ENCODE results near the gene CMTM5.

Gene CMTM5, protein sequence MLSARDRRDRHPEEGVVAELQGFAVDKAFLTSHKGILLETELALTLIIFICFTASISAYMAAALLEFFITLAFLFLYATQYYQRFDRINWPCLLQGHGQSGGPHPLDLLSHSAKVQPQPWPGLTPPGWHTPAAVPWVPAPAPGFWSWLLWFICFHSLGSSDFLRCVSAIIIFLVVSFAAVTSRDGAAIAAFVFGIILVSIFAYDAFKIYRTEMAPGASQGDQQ

DNA sequence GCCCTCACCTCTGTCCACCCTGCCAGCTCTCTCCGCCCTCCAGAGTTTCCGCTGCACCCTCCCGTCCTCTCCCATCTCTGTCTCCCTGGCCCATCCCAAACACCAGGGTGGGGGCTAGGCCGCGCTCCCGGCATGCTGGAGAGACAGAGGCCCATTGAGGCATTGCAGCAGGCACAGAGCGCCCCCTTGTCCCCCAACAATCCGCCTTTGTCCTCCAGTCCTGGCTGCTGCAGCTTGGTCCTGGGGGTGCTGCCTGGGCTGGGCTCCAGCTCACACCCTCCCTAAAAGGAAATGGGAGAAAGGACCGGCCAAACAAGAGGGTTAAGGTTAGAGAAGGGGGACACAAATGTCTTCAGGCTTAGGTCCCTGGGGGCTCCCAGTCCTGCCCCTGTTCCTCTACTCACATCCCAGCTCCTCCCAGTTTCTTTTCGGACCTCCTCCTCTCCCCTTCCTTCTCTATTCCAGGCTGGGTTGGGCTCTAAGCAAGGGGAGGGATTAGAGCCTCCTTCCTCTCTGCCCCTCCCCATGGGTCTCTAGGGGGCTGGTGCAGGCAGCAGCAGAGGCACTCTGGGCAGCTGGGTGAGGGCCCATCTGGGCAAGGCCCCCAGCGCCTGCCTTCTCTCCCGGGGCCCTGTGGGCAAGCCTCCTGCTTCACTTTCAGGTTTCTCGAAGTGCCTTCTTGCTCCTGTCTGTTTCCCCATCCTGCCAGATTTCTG is at the start of gene CMTM5:
TSS of gene CMTM5 (plus strand) at position 565 of the 716 bp plus-strand sequence. CDS start 206 bp downstream, outside the sequence.
- DNase-seq: no peak

DNA sequence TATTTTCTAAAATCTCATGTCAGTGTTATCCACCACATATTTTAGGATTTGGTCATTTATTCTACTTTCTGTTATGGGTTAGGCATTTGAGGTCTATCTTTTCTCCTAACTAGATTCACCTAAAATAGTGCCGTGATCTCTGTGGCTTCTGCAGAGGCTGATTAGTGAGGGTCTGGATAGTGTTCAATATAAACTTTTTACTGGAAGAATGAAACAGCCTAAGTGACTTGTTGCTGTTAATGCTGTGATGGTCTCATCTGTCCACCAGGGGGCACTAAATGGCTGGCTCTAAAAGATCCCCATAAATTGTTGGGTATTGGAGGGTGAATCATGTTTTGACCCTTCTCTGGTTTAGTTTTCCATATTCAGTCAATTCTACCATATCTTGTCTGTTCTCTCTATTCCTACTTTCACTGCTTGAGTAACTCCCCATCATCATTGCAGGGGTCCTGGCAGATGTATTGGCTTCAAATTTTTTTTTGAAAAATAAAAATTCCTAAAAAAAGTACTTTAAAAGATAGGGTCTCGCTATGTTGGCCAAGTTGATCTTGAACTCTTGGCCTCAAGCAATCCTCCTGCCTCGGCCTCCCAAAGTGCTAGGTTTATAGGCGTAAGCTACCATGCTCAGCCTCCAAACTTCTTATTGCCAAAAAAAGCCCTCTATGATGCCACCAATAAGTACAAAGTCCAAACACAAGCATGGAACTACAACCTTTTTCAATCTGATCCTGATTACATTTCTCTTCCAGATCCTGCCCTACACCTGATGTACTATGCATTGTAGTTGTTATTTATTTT is 48.7 kb upstream of the CMTM5 start:
- peak; percentile 78 for DNase-seq

DNA sequence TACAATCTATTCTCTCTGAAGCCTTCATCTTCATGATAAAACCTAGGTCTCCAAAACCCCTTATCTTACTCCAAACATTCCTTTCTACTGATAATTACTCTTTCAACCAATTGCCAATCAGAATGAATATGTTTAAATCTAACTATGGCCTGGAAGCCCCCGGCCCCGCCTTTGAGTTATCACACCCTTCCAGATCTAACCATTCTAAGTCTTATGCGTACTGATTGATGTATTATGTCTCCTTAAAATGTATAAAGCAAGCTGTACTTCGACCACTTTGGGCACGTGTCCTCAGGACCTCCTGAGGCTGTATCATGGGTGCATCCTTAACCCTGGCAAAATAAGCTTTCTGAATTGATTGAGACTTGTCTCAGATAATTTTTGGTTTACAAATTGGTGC is 41.2 kb upstream of the CMTM5 start:
- DNase-seq: no peak

DNA sequence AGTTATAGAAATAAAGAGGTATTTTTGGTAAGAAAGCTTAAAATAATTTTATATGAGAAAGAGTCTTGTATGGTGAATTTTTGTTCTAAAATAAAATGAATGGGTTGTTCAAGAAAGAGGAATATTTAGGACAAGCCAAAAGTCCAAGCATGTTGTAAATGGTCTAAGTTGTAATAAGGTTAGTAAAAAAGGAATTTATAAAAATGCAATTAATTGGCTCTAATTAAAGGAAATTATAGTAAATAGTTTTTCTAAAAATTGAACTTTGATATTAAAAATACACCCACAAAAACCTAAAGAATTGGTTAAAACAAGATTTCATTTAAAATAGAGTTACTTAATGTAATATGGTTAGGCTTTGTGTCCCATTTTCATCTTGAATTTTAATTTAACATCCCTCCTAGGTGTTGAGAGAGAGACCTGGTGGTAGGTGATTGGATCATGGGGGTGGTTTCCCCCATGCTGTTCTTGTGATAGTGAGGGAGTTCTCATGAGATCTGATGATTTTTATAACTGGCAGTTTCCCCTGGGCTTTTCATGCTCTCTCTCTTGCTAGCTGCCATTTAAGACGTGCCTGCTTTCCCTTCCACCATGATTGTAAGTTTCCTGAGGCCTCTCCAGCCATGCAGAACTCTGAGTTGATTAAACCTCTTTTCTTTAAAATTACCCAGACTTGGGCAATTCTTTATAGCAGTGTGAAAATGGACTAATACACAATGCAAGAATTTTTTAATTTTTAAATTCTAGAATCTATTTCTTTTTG is 37.2 kb upstream of the CMTM5 start:
- DNase-seq: no peak

DNA sequence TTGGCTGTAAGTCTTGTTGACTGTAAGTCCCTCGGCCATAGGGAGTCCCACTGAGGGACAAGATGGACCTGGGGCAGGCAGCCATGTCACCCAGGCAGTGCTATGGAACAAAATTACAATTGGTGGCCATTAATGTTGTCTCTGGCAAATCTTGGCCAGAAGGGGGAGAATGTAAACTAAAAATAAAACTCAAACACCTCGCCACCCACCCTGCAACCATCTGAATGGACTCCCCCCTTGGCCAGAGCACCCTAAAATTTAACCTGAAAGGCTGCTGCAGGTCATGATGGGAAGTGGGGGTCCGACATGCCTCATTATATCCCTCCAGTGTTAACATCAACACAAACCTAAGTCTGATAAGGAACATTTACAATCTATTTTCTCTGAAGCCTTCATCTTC is 32.4 kb upstream of the CMTM5 start:
- no peak for DNase-seq

DNA sequence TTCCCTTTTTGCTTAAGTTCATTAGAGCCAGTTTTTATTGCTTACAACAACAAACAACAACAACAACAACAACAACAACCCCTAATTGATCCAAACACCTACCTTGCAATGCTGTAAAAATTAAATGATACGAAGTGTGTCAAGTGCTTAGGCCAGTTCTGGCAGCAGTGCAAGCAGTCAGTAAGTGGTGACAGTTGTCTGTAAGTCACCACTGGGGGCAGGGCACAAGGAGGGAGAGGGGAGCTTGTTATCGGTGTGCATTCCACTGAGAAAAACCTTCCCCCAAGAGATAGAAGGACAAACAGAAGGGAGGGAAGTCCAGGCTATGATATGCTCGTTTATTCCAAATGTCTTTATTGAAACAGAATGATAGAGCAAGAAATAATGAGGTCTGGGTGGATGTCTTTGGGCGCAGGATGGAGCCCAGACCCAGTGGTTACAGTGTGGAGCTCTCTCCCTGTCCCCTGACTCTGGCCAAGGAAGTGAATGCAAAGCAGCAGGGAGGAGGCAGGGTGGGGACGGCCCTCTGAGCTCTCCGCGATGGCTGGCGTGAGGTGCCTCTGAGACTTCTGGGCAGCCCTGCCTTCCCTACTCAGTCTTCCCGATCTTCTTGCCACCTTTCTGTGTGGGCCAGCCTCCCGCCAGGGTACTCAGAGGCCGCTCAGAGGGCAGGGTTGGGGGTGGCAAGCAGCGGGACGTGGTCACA is 30.7 kb upstream of the CMTM5 start:
- DNase-seq: no peak

DNA sequence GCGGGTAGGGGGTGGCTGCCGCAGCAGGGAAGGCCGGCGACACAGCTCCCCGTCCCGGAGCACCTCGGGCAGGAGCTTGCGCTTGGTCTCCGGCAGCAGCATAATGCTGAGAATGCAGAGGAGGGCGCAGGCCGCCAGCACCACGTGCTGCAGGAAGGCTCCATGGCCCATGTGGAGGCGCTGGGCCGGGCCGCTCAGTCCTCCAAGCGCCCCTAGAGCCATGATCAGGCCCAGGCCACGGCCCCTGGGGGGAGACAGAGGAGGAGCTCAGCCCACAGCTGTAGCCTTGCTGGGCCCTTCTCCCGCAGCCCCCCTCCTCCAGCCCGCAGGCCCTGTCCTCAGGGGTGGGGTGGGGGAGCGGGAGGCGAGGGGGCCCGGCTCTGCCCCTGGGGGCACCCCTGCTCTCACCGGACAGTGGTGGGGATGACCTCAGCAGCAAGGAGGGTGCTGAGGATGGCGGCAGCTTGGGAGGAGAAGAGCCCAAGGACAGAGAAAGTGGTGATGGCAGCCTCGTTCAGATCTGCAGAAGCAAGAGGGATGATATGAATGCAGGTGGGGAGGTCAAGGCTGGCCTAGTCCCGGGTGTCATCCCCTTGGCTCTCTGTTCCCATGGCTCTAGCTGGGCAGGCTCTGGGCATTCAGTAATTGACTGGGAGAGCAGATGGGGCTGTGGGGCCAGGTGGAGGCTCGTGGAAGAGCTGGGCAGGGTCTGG is 30.0 kb upstream of the CMTM5 start:
- DNase-seq: no peak

DNA sequence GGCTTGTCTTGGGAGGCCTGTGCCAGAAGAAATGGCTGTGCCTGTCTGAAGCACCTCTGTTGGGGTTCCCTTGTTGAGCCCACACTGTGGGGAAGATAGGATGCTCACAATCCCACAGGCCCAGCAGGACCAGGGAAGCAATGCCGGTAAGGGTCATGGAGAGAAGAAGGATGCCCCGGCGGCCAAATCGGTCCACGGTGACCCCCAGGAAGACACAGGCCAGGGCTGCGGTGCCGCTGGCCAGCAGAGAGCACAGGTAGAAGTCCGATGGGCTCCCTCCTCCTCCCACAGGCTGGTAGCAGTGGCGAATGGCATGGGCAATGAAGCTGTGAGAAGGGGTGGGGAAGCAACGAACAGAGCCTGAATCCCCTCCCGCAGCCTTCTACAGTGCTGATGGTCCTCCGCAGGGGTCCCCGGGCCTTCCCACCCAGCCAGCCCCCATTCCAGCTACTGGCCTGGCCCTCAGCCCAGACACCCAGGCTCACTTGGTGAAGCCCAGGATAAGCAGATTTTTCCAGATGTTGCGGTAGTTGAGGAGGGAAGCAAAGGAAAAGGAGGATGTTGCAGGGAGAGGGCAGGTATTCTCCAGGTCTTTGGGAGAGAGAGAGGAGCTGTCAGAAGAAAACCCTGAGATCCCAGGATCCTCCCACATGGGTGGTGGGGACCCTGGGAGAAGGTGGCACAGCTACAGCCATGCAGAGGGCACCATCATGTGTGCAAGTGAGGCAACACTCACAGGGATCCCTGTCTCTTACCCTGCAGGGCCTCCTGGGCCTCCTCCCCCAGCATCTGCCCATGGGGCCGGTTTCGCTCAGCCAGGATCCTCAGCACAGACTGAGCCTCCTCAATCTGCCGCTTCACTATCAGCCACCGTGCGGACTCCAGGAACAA is 29.2 kb upstream of the CMTM5 start:
- no peak for DNase-seq

DNA sequence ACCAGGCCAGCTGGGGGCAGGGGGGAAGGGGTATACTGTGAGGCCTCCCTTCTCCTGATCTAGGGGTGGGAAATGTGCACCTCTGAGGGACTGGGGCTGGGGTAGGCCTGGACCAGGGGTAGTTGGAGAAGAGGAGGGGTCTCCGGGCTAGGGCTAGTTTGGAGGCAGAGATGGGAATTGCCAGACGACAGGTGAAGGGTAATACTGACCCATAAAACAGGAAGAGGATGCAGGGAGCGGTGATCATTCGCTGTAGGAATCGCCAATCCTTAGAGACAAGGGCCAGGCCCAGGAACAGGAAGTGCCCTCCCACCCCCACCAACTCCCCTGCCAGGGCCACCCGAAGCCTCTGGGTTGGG is 28.6 kb upstream of the CMTM5 start:
- no peak for DNase-seq

DNA sequence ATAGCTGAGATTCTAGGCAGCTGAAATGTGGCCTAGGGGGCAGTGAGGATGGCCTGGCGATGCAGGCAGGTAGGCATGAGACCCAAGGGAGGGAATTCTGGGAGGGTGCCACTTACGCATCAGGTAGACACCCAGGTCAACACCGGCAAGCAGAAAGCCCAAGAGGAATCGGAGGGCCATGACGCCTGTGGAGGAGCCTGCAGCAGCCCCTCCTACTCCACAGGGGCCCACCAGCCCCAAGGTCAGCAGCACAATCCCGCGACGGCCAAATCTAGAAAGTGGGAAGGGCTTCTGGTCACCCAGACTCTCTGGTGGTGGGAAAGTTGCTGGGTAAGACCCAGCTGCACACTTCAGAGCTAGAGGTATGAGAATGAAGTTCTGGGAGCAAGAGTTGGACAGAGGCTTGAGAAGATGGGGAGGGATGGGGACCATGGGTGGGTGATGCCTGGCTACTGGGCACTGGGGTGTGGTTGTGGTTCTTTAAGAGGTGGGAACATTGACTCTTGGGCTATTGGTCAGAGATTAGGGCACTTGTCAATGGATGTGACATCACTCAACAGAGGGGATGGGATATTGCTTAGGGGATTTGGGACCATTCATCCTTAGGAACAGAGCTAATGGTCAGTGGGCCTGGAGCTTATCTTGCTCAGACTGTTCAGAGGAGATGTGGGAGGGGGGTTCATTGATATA is 27.5 kb upstream of the CMTM5 start:
- DNase-seq: no peak

DNA sequence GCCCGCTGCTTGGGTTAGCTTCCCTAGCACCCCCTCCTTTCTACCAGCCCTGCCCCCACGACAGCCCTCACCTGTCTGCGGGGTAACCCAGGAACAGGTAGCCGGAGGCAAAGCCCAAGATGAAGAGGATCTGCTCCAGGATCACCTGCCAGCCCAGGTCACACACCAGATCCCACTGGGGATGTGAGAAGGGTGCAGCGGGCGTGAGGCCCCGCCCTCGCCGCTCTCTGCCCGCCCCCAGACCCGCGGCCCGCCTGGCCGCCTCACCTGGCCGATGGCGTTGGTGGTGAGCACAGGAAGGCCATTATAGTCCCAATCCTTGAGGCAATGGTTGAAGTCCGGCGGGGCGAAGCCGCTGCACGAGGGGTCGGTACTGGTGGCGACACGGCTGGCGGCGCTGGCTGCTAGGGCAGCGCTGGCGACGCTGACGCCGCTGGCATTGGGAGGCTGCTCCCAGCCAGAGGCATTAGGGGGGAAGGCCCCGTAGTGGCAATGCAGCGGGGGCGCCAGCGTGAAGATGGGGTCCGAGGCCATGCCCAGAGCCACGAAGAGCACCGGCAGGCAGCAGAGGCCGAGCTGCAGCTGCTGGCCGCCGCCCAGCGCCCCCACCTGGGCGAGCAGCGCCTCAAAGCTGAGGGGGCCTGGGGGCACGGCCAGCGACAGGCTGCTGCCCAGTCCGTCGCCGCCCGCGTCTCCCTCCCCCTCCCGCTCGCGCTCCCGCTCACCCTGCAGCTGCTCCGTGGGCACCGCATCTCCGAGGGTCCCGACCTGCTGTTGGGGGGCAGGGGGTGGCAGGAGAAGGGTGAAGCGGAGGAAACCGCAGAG is 25.0 kb upstream of the CMTM5 start:
- DNase-seq: no peak

DNA sequence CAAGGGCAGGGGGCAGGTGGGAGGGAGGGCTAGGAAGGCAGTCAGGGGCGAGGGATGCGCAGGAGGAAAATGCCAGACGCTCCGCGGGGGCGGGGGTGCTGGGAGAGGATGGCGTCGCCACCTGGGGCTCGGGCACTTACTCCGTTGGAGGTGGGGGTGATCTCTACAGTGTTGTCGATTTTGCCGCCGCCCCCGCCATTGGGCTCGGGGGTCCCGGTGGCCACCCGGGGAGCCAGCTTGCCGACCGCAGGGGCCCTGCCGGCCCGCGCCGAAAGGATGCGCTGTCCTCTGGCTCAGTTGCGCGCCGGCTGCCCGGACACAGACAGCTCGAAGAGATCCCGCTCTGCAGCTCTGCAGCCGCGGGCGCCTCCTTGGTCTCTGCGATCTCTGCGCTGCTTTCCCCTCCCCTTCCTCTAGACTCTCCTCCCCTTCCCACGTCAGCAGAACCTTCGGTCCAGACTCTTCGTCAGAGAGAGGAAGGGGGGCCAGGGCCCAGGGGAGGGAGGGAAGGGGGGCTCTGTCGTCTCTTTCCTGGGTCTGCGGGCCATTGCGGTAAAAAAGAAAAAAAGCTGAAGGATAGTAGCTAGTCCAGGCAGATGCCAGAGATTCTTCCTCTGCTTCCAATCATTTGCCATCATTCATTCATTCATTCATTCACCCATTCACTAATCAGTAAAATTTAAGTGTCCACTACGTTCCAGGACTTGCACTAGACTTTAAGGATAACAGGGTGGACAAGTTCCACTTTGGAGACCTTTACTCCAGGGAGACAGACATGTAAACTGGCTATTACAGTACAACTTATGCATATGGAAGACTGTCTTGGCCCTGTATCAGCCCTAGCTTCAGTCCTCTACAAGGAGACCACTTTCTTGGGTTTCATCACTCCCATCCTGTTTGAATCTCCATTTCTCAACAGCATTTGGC is 24.1 kb upstream of the CMTM5 start, which contains the start of gene SLC22A17:
TSS of gene SLC22A17 (minus strand) at position 382 of the 927 bp plus-strand sequence.
- DNase-seq: peak; percentile 9

DNA sequence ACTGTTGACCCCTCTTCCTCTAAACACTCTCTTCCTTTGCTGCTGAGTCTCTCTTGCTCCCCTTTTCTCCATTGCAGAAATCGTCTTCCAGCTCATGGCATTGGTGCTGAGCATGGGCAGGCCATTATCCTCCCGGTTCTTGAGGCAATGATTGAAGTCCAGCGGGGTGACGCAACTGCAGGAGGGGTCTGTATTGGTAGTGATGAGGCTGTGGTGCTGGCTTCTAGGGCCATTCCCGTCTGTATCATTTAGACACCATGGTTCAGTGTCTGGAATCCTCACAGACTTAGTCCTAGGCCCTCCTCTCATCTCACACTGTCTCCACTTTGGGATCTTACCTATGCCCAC is 23.4 kb upstream of the CMTM5 start:
- no peak for DNase-seq

DNA sequence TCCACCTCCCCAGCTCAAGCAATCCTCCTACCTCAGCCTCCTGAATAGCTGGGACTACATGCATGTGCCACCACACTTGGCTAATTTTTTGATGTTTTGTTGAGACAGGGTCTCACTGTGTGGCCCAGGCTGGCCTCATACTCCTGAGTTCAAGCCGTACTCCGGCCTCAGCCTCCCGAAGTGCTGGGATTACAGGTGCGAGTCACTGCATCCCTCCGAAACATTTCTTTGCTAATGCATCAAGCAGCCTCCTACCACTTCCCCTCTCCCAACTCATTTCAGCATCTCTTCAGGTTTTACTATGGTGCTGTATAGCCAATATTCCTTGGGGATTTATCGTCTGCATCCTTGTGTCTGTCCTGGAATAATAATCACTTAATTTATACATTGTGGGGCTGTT is 21.9 kb upstream of the CMTM5 start:
- no peak for DNase-seq

DNA sequence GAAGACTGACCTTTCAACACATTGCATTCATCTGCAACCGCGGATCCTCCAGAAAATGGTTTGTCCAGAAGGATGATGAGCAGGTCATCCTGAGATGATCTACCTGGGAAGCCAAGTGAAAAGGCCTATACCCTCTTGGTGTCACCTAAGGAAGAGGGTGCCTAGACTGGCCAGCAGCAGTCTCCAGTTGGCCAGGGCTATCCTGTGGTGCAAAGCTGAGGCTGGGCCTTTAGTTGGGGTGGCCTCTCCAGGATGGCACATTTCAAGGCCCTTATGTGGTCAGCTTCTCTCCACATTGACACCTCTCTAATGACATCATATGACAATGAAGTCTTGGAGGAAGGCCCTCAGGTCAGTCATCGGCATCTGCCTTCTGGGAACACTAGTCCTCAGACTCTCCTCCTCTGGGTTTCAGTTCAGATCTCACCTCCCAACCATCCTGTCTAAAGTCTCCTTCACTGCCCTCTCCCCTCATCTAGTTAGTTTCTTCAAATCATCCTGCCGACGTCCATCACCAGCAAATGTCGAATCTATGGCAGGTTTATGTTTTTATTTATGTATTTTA is 20.9 kb upstream of the CMTM5 start:
- no peak for DNase-seq

DNA sequence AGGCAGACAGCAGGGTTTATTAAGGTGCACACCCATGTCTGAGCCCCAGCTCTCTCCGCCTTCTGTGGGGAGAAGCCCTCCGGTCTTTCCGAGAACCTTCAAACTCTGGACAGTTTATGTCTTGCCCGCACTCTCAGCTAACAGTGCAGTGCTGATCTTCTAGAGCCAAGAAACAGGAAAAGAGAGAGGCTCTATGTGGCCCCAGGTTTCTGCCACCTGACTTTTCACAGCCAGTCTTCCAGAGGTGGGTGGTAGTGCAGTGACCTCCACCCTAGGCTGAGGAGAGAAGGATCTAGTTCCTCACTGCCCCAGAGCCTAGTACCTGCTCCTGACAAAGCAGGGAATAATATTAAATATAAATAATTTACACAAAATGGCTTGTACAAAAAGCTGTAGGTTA is 20.2 kb upstream of the CMTM5 start:
- DNase-seq: no peak

DNA sequence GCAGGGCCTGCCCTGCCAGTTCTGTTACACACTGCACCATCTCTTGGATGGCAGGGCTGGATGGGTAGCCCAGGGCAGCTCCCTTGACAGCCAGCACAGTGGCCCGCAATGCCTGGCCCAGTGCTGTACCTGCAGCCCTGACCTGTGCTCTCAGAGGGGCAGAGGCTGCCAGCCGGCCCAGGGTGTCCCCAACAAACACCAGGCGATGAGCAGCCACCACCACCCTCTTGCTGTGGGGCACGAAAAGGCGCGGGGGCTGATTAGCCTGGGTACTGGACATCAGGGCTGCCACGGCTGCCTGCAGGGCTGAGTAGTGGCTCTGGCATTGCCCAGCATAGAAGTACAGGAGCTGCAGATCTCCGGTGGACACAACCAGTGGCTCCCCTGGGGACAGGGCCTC is 19.6 kb upstream of the CMTM5 start:
- DNase-seq: no peak

DNA sequence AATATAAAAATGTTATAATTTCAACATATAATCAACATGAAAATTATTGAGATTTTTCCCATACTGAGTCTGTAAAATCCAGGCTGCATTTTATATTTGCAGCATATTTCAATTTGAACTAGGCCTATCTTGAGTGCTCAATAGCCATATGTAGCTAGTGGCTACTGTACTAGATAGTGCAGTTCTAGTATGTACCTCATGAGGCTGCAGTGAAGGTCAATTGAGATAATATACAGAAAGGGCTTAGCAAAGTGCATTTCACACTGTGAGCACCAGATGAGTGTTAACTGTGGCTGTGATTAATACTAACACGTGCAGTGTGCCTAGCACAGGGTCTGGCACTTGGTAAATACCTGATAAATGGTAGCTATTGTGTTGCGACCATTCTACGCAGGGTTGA is 18.8 kb upstream of the CMTM5 start:
- DNase-seq: no peak

Data from suppressor macrophage treated with lipopolysaccharide for 4 hours (primary cell).